HepG2 (cell line): ENCODE results near the gene ATR. TPM values are rescaled to one million over a fixed set of nuclear protein-coding genes. Genes with fewer than 3 reads are reported as not detected.

Experiments
- CERS6 ChIP-seq: sonication (generic); formaldehyde crosslinking; IDR thresholded peaks from 2 replicates; pipeline ENCODE4 v1.5.0; 2020; ENCODE audit warnings: missing genetic modification reagents
- CREB3 ChIP-seq: sonication (generic); formaldehyde crosslinking; IDR thresholded peaks from 2 replicates; pipeline ENCODE4 v1.5.0; 2020; ENCODE audit warnings: missing genetic modification reagents
- GLMP ChIP-seq: sonication (generic); formaldehyde crosslinking; IDR thresholded peaks from 2 replicates; pipeline ENCODE4 v1.9.0; 2021; ENCODE audit warnings: missing genetic modification reagents, mild to moderate bottlenecking, borderline replicate concordance
- MBD4 ChIP-seq: IDR thresholded peaks from 2 replicates; pipeline ENCODE4 v1.6.1; 2012; ENCODE audit warnings: low read length, inconsistent platforms, borderline replicate concordance
- MED13 ChIP-seq: sonication (generic); formaldehyde crosslinking; IDR thresholded peaks from 2 replicates; pipeline ENCODE4 v1.5.0; 2020; ENCODE audit warnings: missing genetic modification reagents
- NR2F2 ChIP-seq: IDR thresholded peaks from 2 replicates; pipeline ENCODE4 v1.6.1; 2012; ENCODE audit warnings: low read depth, inconsistent platforms, borderline replicate concordance
- POLR2AphosphoS2 ChIP-seq: IDR thresholded peaks from 2 replicates; pipeline ENCODE4 v1.6.1; 2011; ENCODE audit warnings: low read depth, low read length, improper control_type of control experiment
- PRMT3 ChIP-seq: sonication (generic); formaldehyde crosslinking; IDR thresholded peaks from 2 replicates; pipeline ENCODE4 v1.8.1; 2022; ENCODE audit warnings: low read depth, mild to moderate bottlenecking, moderate library complexity, missing genetic modification reagents, borderline replicate concordance
- RARA ChIP-seq: IDR thresholded peaks from 2 replicates; pipeline ENCODE4 v1.6.1; 2016; ENCODE audit warnings: missing genetic modification reagents, missing compliant biosample characterization
- TBL1XR1 ChIP-seq: fragments of 150-350 bp; IDR thresholded peaks from 2 replicates; pipeline ENCODE4 v1.6.1; 2014; ENCODE audit warnings: borderline replicate concordance, low read length; ENCODE audit not compliant: partially characterized antibody
- ZBTB49 ChIP-seq: sonication (generic); formaldehyde crosslinking; IDR thresholded peaks from 2 replicates; pipeline ENCODE4 v1.4.0; 2020; ENCODE audit warnings: missing genetic modification reagents, borderline replicate concordance
- ZNF292 ChIP-seq: sonication (generic); formaldehyde crosslinking; IDR thresholded peaks from 2 replicates; pipeline ENCODE4 v1.8.1; 2022; ENCODE audit warnings: mild to moderate bottlenecking, low read depth, missing genetic modification reagents, borderline replicate concordance
- ZNF362 ChIP-seq: sonication (generic); formaldehyde crosslinking; IDR thresholded peaks from 2 replicates; pipeline ENCODE4 v1.4.0; 2020; ENCODE audit warnings: missing genetic modification reagents, mild to moderate bottlenecking, borderline replicate concordance
- ZNF484 ChIP-seq: sonication (generic); formaldehyde crosslinking; IDR thresholded peaks from 2 replicates; pipeline ENCODE4 v1.5.1; 2020; ENCODE audit warnings: mild to moderate bottlenecking, low read depth, missing genetic modification reagents, borderline replicate concordance
- ZNF496 ChIP-seq: sonication (generic); formaldehyde crosslinking; IDR thresholded peaks from 2 replicates; pipeline ENCODE4 v1.8.1; 2023; ENCODE audit warnings: mild to moderate bottlenecking, moderate library complexity, missing genetic modification reagents; ENCODE audit not compliant: insufficient replicate concordance
- ZNF543 ChIP-seq: sonication (generic); formaldehyde crosslinking; IDR thresholded peaks from 2 replicates; pipeline ENCODE4 v1.4.0; 2020; ENCODE audit warnings: mild to moderate bottlenecking, missing genetic modification reagents
- ZNF557 ChIP-seq: sonication (generic); formaldehyde crosslinking; IDR thresholded peaks from 2 replicates; pipeline ENCODE4 v1.4.0; 2020; ENCODE audit warnings: missing genetic modification reagents
- ZNF564 ChIP-seq: sonication (generic); formaldehyde crosslinking; IDR thresholded peaks from 2 replicates; pipeline ENCODE4 v1.8.1; 2023; ENCODE audit warnings: mild to moderate bottlenecking, missing genetic modification reagents
- ZNF614 ChIP-seq: IDR thresholded peaks from 2 replicates; pipeline ENCODE4 v1.6.1; 2018; ENCODE audit warnings: missing biosample characterization, missing genetic modification reagents, inconsistent platforms, borderline replicate concordance
- ZNF775 ChIP-seq: sonication (generic); formaldehyde crosslinking; IDR thresholded peaks from 2 replicates; pipeline ENCODE4 v1.4.0; 2020; ENCODE audit warnings: missing genetic modification reagents, mild to moderate bottlenecking, moderate library complexity, borderline replicate concordance
- ZNF780A ChIP-seq: sonication (generic); formaldehyde crosslinking; IDR thresholded peaks from 2 replicates; pipeline ENCODE4 v1.8.0; 2022; ENCODE audit warnings: mild to moderate bottlenecking, missing genetic modification reagents, moderate library complexity
- ZSCAN25 ChIP-seq: sonication (generic); formaldehyde crosslinking; IDR thresholded peaks from 2 replicates; pipeline ENCODE4 v1.8.0; 2022; ENCODE audit warnings: mild to moderate bottlenecking, missing genetic modification reagents
- polyA plus RNA-seq, 8 experiments: library from polyadenylated mRNA; depleted of rRNA in 3 of 8; stranded (reverse) in 7 of 8; unstranded in 1 of 8; fragments of >200 nt; fragmentation: Illumina TruSeq in 4 of 8; extraction: Trizol in 4 of 8; gene quantifications; 2 replicates each; pipeline versions ENCODE4 v1.2.1 to v1.2.3, GENCODE V29; 2011 to 2016; ENCODE audit warnings: low read depth in 4 of 8, missing spikeins in 1 of 8, mixed read lengths in 1 of 8; ENCODE audit not compliant: insufficient read depth in 1 of 8
- total RNA-seq, 5 experiments: library from RNA; depleted of rRNA; stranded (reverse); fragments of >200 nt; fragmentation: Illumina TruSeq; extraction: Trizol; gene quantifications; 2 replicates each; pipeline ENCODE4 v1.2.3, GENCODE V29; 2016; ENCODE audit warnings: low read depth in 1 of 5

The ATR gene
- total and polyA plus RNA-seq, 2 of the 13 experiments (the other 11 are each of a cell fraction or from before 2014, with no cell fraction given), result 6.6 to 17.0 TPM

GRCh38 chr3:142578329-142579223 is at the start of gene ATR (continued):
- TF ChIP-seq ZNF362 (CRISPR knock-in tag), result peak; percentile 17; the same call in 1 of the 2 replicates
- TF ChIP-seq ZNF780A (CRISPR knock-in tag), result peak; percentile 84; the same call in 1 of the 2 replicates
- peak; percentile 82 for TF ChIP-seq TBL1XR1
- peak; percentile 82; the same call in 1 of the 2 replicates for TF ChIP-seq ZNF543
- TF ChIP-seq POLR2AphosphoS2, result no peak
- peak; percentile 68; the same call in 1 of the 2 replicates for TF ChIP-seq NR2F2
- TF ChIP-seq ZSCAN25 (CRISPR knock-in tag), result peak; percentile 76
- peak; percentile 96 for TF ChIP-seq ZNF564 (CRISPR knock-in tag)
- TF ChIP-seq PRMT3 (CRISPR knock-in tag), result peak; percentile 94
- TF ChIP-seq ZNF557, result 0 out of 2 replicates have a peak, but pooled peaks have one; percentile 32
- no peak for TF ChIP-seq ZNF496 (CRISPR knock-in tag)
- TF ChIP-seq MED13 (CRISPR knock-in tag), result peak; percentile 85; the same call in 1 of the 2 replicates
- no peak; the same call in 1 of the 2 replicates for TF ChIP-seq RARA (CRISPR knock-in tag)
- no peak; the same call in 1 of the 2 replicates for TF ChIP-seq CERS6 (CRISPR knock-in tag)
- TF ChIP-seq ZNF292 (CRISPR knock-in tag), result peak; percentile 98
- TF ChIP-seq CREB3, result no peak; the same call in 1 of the 2 replicates
- TF ChIP-seq ZNF775 (CRISPR knock-in tag), result no peak
- peak; percentile 96; the same call in 1 of the 2 replicates for TF ChIP-seq ZNF614
- no peak for TF ChIP-seq ZBTB49 (CRISPR knock-in tag)
- TF ChIP-seq GLMP (CRISPR knock-in tag), result no peak
- TF ChIP-seq ZNF484 (CRISPR knock-in tag), result no peak
- no peak for TF ChIP-seq MBD4
